GM19035 (cell line): Measurements from ENCODE around the gene RGS7.
"Not testable (repeated sequence)": the region's sequence is repeated elsewhere in the genome, so short reads cannot be mapped to it uniquely, and the experiment has no call there.

ENCODE experiments used
- ATAC-seq: cut with Tn5 transposase; IDR thresholded peaks from one replicate; pipeline ENCODE4 v1.9.1; 2021; ENCODE audit not compliant: unreplicated experiment

The RGS7 gene

GRCh38 chr1:240999826-241000225 is 357.2 kb downstream of the RGS7 start:
- ATAC-seq: no peak

GRCh38 chr1:240998441-240999015 is 358.5 kb downstream of the RGS7 start:
- no peak for ATAC-seq

DNA sequence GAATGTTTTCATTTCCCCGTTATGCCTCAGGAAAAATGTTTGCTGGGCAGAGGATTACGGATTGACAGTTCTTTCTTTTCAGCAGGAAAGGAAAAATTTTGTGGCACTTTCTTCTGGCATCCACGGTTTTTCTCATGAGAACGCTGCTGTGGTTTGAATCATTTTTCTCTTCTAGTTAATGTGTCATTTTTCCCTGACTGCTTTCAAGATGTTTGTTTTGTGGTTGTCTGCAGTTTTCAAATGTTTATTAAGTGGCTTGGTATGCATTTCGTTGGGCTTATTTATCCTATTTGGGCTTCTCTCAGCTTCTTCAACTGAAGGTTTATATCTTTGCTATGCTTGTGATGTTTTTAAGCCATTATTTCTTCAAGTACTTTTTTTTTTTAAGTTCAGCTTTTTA is 359.0 kb downstream of the RGS7 start:
- ATAC-seq: no peak

DNA sequence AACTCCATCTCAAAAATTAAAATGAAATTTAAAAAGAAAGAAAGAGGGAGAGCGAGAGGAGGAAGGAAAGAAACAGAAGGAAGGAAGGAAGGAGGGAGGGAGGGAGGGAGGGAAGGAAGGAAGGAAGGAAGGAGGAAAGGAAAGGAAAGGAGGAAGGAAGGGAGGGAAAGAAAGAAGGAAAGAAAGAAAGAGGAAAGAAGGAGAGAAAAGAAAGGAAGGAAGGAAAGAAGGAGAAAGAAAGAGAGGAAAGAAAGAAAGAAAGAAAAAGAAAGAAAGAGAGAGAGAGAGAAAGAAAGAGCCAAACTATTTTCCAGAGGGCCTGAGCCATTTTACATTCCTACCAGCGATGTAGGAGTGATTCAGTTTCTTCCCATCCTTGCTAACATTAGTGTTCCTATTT is 364.0 kb downstream of the RGS7 start:
- ATAC-seq: no peak

- no peak for ATAC-seq
Measured at GRCh38 chr1:240991230-240991629, 365.8 kb downstream of the RGS7 start.

DNA sequence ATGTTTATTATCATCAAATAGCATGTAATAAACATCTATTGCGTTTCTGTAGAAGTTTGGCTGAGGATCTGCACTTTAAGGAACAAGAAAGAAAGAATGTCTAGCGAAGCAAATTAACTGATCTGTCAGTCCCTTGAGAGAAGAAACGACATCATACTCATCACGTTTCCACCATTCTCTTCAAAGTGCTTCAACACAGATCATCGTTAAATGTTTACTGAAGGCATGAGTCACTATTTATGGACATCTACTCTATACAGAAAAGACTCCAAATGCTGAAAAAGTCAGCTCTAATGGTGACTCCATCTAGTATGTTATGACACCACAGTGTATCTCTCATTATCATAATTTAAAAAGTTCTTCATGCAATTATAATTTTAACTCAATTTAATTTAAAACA is 369.1 kb downstream of the RGS7 start:
- no peak for ATAC-seq

DNA sequence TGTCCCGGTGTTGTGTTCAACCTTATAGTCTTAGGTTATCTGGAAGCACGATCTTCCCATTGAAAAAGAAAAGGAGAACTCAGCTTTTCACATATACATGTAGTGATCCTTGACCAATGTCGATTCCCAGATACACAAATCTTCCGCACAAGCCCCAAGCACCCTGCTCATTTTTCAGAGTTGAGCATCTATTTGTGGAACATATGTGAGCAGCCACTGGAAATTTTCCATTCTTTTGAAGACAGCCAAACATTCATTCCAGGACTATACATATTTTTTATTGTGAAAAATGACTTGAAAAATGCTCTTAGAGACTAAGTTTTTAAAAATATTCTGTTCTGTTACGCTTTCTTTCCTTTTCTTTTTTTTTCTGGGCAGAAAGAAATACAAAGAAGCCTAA is 371.9 kb downstream of the RGS7 start:
- ATAC-seq: no peak

DNA sequence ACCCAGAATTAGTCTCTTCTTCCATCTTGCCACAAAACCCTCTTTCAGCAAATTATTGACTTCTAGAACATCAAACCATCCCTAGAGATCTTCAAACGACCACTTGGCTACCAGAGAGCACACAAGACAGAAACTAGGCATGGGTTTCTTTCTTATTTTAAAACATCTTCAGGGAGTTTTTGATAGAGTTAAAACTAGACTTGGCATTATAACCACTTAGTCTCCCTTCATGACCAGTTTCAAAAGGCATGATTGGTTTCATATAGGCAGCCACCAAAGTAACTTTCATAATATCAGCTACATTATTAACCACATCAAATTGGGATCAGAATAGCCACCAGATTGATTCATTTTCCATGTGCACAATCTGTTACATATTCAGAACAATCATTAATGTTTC is 376.7 kb downstream of the RGS7 start:
- ATAC-seq: no peak

DNA sequence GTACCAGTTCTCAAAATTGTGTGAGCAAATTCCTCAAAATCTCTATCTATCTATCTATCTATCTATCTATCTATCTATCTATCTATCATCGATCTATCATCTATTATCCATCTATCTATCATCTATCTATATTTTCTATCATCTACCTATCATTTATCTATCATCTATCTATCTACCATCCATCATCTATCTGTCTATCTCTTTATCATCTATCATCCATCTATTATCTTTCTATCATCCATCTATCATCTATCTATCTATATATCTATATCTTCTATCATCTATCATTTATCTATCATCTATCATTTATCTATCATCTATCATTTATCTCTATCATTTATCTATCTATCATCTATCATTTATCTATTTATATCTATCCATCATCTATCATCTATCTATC is 380.3 kb downstream of the RGS7 start:
- no peak for ATAC-seq

- no peak for ATAC-seq
Measured at GRCh38 chr1:240973875-240974274, 383.1 kb downstream of the RGS7 start.

DNA sequence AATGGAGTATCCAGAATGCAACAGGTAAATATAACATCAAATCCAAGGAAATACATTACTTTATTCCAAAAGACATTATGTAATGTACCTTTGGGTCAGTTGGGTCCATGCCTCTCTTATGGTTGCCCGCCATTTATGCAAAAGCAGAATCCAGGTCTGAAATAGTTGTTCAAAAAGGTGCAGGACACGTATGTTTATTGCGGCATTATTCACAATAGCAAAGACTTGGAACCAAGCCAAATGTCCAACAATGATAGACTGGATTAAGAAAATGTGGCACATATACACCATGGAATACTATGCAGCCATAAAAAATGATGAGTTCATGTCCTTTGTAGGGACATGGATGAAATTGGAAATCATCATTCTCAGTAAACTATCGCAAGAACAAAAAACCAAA is 384.9 kb downstream of the RGS7 start:
- not testable (repeated sequence) for ATAC-seq

GRCh38 chr1:240970253-240970652 is 386.8 kb downstream of the RGS7 start:
- ATAC-seq: no peak

DNA sequence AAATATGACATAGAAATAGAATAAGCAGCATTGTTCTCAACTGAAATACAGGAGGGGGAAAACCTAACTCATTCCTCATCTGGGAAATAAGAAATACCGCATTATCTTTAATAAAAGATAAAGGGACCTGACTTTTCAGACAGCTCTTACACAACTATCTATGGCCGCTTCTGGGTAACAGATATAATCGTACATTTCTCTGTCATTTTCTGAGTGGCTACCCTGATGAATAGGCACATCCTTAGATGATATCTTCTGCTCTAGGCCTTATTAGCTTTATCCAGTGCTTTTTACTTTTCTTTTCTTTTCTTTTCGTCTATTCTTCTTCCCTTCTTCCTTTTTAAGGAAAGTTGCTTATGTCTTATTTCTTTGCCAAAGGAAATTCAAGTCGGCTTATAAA is 388.1 kb downstream of the RGS7 start:
- no peak for ATAC-seq

DNA sequence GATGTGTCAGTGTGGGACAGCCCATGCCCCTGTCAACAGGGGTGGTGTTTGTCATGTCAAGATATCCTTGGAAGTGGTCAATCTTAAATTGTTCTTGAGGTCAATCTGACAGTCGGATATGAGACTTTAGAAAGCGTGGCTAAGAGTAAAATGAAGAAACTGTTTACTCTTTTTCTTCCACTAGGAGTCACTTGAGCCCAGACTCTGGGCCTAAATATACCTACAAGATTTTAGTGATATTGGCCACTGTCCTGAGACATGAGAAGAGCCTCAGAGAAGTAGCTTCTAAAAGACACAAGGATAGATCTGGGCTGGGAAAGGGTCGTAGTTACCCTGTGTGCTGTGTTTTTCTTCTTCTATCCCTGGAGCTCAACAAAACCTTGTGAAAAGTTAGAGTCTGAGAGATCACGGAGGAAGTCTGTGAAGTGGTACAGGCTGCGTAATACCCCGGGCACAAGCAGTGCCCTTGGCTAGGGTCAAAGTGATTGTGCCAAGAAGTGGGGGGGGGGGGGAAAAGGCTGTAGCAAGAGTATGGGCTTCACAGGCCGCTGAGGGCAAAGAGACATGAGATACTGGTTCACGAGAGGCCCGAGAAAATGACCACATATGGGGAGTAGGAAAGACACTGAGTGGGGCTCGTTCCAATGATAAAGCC is 389.8 kb downstream of the RGS7 start:
- ATAC-seq: no peak

DNA sequence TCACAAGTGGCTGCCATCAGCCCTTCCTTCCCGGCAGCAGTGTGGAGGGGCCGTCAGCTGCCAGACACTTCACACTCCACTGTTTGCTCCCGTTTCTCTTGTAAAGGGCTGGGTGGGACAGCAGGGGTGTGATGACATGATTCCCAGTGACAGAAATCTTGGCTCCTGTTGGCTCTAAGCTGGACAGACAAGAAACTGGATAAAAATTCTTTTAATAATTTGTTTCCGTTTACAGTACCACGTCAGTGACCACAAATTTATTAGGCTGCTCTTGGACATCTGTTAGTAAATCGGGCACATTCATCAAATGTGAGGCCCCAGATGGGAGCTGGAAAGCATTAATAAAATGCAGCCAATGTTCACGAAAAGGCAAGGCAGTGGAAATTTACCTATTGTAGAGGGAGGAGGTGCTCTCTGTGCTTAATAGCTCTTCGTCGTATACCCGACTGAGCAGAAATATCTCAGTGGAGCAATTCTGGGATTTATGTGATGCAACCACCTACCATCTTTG is 391.4 kb downstream of the RGS7 start:
- no peak for ATAC-seq

DNA sequence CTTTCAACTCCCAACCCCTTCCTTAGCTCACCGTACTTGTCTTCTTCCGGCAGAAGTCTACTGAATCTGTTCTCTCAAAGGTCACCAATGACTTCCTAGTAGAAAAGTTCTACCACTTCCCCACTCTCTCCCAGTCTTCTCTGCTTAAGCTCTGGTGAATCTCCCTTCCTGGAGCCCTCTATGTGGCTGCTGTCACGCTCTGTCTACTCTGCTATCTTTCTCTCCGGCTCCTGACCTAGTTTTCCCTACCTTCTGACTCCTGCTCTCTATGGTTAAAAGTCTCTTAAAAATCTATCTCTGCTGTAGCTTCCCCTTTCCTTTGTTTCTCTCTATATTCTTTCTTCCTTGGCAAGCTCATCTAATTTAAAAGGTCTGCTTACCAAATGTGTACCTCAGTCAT is 394.9 kb downstream of the RGS7 start:
- no peak for ATAC-seq

DNA sequence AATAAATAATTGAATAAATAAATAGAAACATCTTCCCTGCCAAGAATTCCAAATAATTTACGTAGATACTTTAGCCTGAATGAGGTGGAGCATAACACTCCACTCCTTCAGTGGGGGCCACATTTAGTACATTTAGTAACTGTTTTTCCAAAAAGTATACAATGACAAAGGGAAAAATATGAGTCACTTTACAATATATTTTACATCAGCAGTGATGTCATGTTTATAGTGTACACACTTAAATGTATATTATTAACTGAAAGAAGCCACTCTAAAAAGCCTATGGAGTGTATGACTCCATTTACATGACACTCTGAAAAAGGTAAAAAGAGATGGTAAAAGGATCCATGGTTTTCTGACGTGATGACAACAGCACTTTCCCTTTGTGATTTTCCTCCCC is 400.6 kb downstream of the RGS7 start:
- ATAC-seq: no peak

DNA sequence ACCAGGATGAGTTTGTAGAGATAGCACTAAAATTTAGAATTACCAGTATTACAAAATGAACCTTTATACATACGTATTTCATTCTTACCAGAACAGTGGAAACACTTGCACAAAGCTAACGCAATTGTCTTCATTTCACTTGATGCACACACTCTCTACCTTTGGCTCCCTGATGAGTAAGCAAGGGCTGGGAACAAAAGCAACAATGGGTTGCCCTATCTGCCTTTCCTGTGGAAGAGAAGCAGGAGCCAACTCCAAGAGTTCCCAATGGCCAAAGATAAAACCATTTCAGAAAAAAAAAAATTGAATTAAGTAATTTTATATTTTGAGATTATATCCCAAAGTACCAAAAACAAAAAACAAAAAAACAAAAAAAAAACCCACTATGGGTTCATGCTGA is 401.0 kb downstream of the RGS7 start:
- no peak for ATAC-seq

DNA sequence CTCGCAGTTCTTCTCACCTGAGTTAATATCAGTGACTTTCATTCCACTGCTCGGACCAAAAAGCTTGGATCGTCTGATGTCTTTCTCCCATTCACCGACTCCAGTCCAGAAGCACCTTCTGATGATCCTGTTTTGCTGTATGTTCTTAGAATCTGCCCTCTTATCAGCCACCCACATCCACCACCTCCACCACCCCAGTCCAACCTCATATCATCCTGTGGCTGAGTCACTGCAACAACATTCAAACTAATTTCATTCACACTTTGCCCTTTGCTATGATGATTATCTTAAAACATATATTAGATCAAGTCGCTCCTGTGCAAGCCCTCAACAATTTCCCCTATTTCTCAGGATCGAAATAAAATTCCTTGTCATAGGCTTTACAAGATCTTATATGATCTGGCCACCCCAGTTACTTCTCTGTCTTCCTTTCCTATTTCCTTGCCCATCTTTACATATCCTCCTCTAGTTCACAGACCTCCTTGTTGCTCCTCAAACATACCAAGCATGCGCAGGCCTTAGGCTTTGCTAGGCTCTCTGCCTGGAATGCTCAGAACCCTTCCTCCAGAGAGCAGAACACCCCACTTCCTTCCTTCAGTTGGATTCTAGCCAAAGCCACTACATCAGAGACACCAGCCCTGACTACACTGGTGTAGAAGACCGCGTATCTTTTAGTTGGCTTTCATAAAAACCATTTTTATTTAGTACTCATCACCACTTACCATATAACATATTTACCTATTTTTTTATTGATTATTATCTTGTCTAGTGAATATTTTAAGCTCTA is 409.4 kb downstream of the RGS7 start:
- no peak for ATAC-seq

GRCh38 chr1:240946926-240947325 is 410.1 kb downstream of the RGS7 start:
- ATAC-seq: peak; percentile 88

DNA sequence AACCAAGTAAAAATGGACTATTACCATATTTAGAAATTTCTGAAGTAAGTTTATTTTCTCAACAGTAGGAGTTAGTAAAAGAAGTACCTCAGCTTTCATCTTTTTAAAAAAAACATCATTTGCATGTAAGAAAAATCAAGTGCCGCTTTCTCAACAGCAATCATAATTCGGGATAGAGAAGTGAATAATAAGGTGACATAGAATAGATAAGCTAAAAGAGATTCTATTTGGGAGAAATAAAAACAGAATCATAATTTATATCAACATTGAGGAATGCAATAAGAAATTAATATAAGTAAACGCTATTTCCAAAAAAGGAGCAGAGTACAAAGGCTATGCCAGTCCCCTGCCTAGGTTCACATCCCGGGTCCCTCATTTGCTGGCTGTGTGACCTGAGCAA is 414.1 kb downstream of the RGS7 start:
- ATAC-seq: no peak

- ATAC-seq: no peak
Measured at GRCh38 chr1:240941701-240942370, 415.2 kb downstream of the RGS7 start.
